ENCODE data around the gene TMEM69.

GRCh38 chr1:45668526-45668925 lies 19.5 kb upstream of the TMEM69 start:
- TF ChIP-seq CTCF (IDR thresholded peaks at IDR 0.05; ENCODE audit: insufficient read depth, low read length) = no peak
- TF ChIP-seq REST (IDR thresholded peaks at IDR 0.05; ENCODE audit: insufficient replicate concordance, low read depth) = no peak
- no peak for TF ChIP-seq POLR2AphosphoS5 (IDR thresholded peaks at IDR 0.05; ENCODE audit: low read depth)
